ENCODE data around the gene AOAH. TPM values are rescaled to one million over a fixed set of nuclear protein-coding genes. Genes with fewer than 3 reads are reported as not detected.
A peak's percentile ranks its signal among the peaks of the same experiment; 100 is the strongest.

AOAH gene
- total RNA-seq, 1 experiment from 2014 or later: not detected

GRCh38 chr7:36686499-36686898 is 37.8 kb downstream of the AOAH start:
- peaks cover 40% of the 10 kb centered on the region for H3K4me1 Mint-ChIP-seq (ENCODE audit: insufficient read depth, unreplicated experiment)
- no TSS peak for BruUV-seq (replicated peaks)
- peak; percentile 30 for DNase-seq (ENCODE audit: unreplicated experiment)
- peak overlapping the region; percentile 59 for H3K27ac Mint-ChIP-seq (ENCODE audit: low read depth, unreplicated experiment)
- ChIA-PET CTCF (interaction anchor here (1.4 kb wide), 1 partner anchor 495 kb away, joined by 5 read pairs; no protein-coding TSS in a partner anchor), POLR2A (interaction anchor here (0.6 kb wide), 1 partner anchor 13 kb away, joined by 3 read pairs; no protein-coding TSS in a partner anchor)
- intact Hi-C loops (cut with micrococcal nuclease): loop anchor here (10.0 kb wide), 1 partner anchor 138 kb away; no protein-coding TSS in a partner anchor
- no peak overlapping the region for H3K4me3 Mint-ChIP-seq (ENCODE audit: unreplicated experiment)
- H3K27me3 Mint-ChIP-seq (ENCODE audit: insufficient read depth, unreplicated experiment): no peaks in the 10 kb centered on the region
- peaks cover 6% of the 10 kb centered on the region for H3K36me3 Mint-ChIP-seq (ENCODE audit: insufficient read depth, unreplicated experiment)
- no peak for TF ChIP-seq CTCF (IDR thresholded peaks at IDR 0.05; ENCODE audit: unreplicated experiment)
- H3K9me3 Mint-ChIP-seq (ENCODE audit: unreplicated experiment): no peaks in the 10 kb centered on the region

- ChIA-PET POLR2A (interaction anchor here (1.3 to 2.5 kb wide), 3 partner anchors 26 to 110 kb away, joined by 3 to 12 read pairs (median 9); no protein-coding TSS in a partner anchor), CTCF (interaction anchor here (0.6 to 1.3 kb wide), 5 partner anchors 21 to 516 kb away, joined by 3 to 5 read pairs (median 3); no protein-coding TSS in a partner anchor)
- Mint-ChIP-seq H3K4me3 (ENCODE audit: unreplicated experiment) (no peak overlapping the region), H3K27ac (ENCODE audit: low read depth, unreplicated experiment) (peak overlapping the region; percentile 22), H3K27me3 (ENCODE audit: insufficient read depth, unreplicated experiment) (no peaks in the 10 kb centered on the region), H3K36me3 (ENCODE audit: insufficient read depth, unreplicated experiment) (peaks cover 6% of the 10 kb centered on the region), H3K9me3 (ENCODE audit: unreplicated experiment) (no peaks in the 10 kb centered on the region), H3K4me1 (ENCODE audit: insufficient read depth, unreplicated experiment) (peaks cover 40% of the 10 kb centered on the region)
- DNase-seq (ENCODE audit: unreplicated experiment): no peak
- intact Hi-C loops (cut with micrococcal nuclease): loop anchor here (10.0 kb wide), 1 partner anchor 140 kb away; no protein-coding TSS in a partner anchor
- no peak for TF ChIP-seq CTCF (IDR thresholded peaks at IDR 0.05; ENCODE audit: unreplicated experiment)
- BruUV-seq (replicated peaks): no TSS peak
Measured at GRCh38 chr7:36684954-36685353, 39.3 kb downstream of the AOAH start.

GRCh38 chr7:36683695-36684357 is 40.5 kb downstream of the AOAH start:
- no peaks in the 10 kb centered on the region for H3K27me3 Mint-ChIP-seq (ENCODE audit: insufficient read depth, unreplicated experiment)
- H3K4me1 Mint-ChIP-seq (ENCODE audit: insufficient read depth, unreplicated experiment): peaks cover 40% of the 10 kb centered on the region
- peak; percentile 65 for DNase-seq (ENCODE audit: unreplicated experiment)
- BruUV-seq (replicated peaks): no TSS peak
- no peaks in the 10 kb centered on the region for H3K9me3 Mint-ChIP-seq (ENCODE audit: unreplicated experiment)
- peaks cover 6% of the 10 kb centered on the region for H3K36me3 Mint-ChIP-seq (ENCODE audit: insufficient read depth, unreplicated experiment)
- H3K27ac Mint-ChIP-seq (ENCODE audit: low read depth, unreplicated experiment): peak overlapping the region; percentile 22
- no peak for TF ChIP-seq CTCF (IDR thresholded peaks at IDR 0.05; ENCODE audit: unreplicated experiment)
- POLR2A ChIA-PET: interaction anchor here (0.6 to 2.5 kb wide), 5 partner anchors 25 to 296 kb away, joined by 3 to 12 read pairs (median 3); no protein-coding TSS in a partner anchor
- intact Hi-C loops (cut with micrococcal nuclease): loop anchor here (10.0 kb wide), 1 partner anchor 141 kb away; no protein-coding TSS in a partner anchor
- CTCF ChIA-PET: interaction anchor here (0.6 to 1.3 kb wide), 11 partner anchors 13 to 959 kb away, joined by 3 to 6 read pairs (median 3); no protein-coding TSS in a partner anchor
- no peak overlapping the region for H3K4me3 Mint-ChIP-seq (ENCODE audit: unreplicated experiment)

- H3K4me3 Mint-ChIP-seq (ENCODE audit: unreplicated experiment): no peak overlapping the region
- H3K27me3 Mint-ChIP-seq (ENCODE audit: insufficient read depth, unreplicated experiment): no peaks in the 10 kb centered on the region
- H3K27ac Mint-ChIP-seq (ENCODE audit: low read depth, unreplicated experiment): peak overlapping the region; percentile 22
- TF ChIP-seq CTCF (IDR thresholded peaks at IDR 0.05; ENCODE audit: unreplicated experiment): no peak
- ChIA-PET CTCF (interaction anchor here (0.6 to 3.4 kb wide), 7 partner anchors 12 to 499 kb away, joined by 3 to 32 read pairs (median 3); no protein-coding TSS in a partner anchor), POLR2A (interaction anchor here (0.5 to 2.5 kb wide), 7 partner anchors 23 to 217 kb away, joined by 3 to 12 read pairs (median 4); no protein-coding TSS in a partner anchor)
- BruUV-seq (replicated peaks): no TSS peak
- intact Hi-C loops (cut with micrococcal nuclease): loop anchor here (10.0 kb wide), 1 partner anchor 142 kb away; no protein-coding TSS in a partner anchor
- H3K9me3 Mint-ChIP-seq (ENCODE audit: unreplicated experiment): no peaks in the 10 kb centered on the region
- peaks cover 6% of the 10 kb centered on the region for H3K36me3 Mint-ChIP-seq (ENCODE audit: insufficient read depth, unreplicated experiment)
- H3K4me1 Mint-ChIP-seq (ENCODE audit: insufficient read depth, unreplicated experiment): peaks cover 40% of the 10 kb centered on the region
- no peak for DNase-seq (ENCODE audit: unreplicated experiment)
Measured at GRCh38 chr7:36683111-36683510, 41.2 kb downstream of the AOAH start.
